Hippocampal formation (tissue), 2 donors: Measurements from ENCODE around the gene TAF11L5.
"Not testable (repeated sequence)": the region's sequence is repeated elsewhere in the genome, so short reads cannot be mapped to it uniquely, and the experiment has no call there.

Source experiments
- DNase-seq, 2 donors: peaks; one replicate each; lab custom pipeline; 2025; lab: John Stamatoyannopoulos, UW

TAF11L5 gene

GRCh38 chr5:17524935-17525334 is at the start of gene TAF11L5:
TSS of gene TAF11L5 (plus strand) at chr5:17525235.
- not testable (repeated sequence) for DNase-seq

GRCh38 chr5:17477043-17477442 is 48.0 kb upstream of the TAF11L5 start:
- DNase-seq, result no peak

- no peak for DNase-seq
Observed at GRCh38 chr5:17477573-17478265, 47.3 kb upstream of the TAF11L5 start.

GRCh38 chr5:17481378-17481777 is 43.7 kb upstream of the TAF11L5 start:
- no peak for DNase-seq

- no peak for DNase-seq
Observed at GRCh38 chr5:17482790-17483189, 42.2 kb upstream of the TAF11L5 start.

- not testable (repeated sequence) for DNase-seq
Observed at GRCh38 chr5:17486464-17487173, 38.4 kb upstream of the TAF11L5 start.

- no peak for DNase-seq
Observed at GRCh38 chr5:17487174-17487512, 37.9 kb upstream of the TAF11L5 start.

- DNase-seq, result not testable (repeated sequence)
Observed at GRCh38 chr5:17491257-17491656, 33.8 kb upstream of the TAF11L5 start.

- no peak for DNase-seq
Observed at GRCh38 chr5:17492770-17493169, 32.3 kb upstream of the TAF11L5 start.

GRCh38 chr5:17497446-17497845 is 27.6 kb upstream of the TAF11L5 start:
- no peak for DNase-seq

GRCh38 chr5:17497931-17498330 is 27.1 kb upstream of the TAF11L5 start, which contains the start of gene TAF11L2:
TSS of gene TAF11L2 (plus strand) at chr5:17498231.
- DNase-seq, result not testable (repeated sequence)

- no peak for DNase-seq
Observed at GRCh38 chr5:17511775-17512325, 13.2 kb upstream of the TAF11L5 start.

GRCh38 chr5:17517526-17517925 is 7.5 kb upstream of the TAF11L5 start:
- not testable (repeated sequence) for DNase-seq

- not testable (repeated sequence) for DNase-seq
Observed at GRCh38 chr5:17518067-17518466, 7.0 kb upstream of the TAF11L5 start, which contains the start of gene TAF11L3. TSS of gene TAF11L3 (plus strand) at chr5:17518367.

GRCh38 chr5:17519508-17519907 is 5.5 kb upstream of the TAF11L5 start:
- not testable (repeated sequence) for DNase-seq

- not testable (repeated sequence) for DNase-seq
Observed at GRCh38 chr5:17521501-17521900, 3.5 kb upstream of the TAF11L5 start, which contains the start of gene TAF11L4. TSS of gene TAF11L4 (plus strand) at chr5:17521801.

- not testable (repeated sequence) for DNase-seq
Observed at GRCh38 chr5:17526504-17526903, 1.5 kb downstream of the TAF11L5 start.

GRCh38 chr5:17528369-17528768 is 3.3 kb downstream of the TAF11L5 start, which contains the start of gene TAF11L6:
TSS of gene TAF11L6 (plus strand) at chr5:17528669.
- not testable (repeated sequence) for DNase-seq
